Vagina (tissue), 2 donors: ENCODE results near the gene SLC8A1.

Experiments
- CTCF ChIP-seq, 3 experiments: fragments of 450-650 bp in 2 of 3; fragments of 200-600 bp in 1 of 3; sonication (generic) in 1 of 3; IDR thresholded peaks; one replicate each; pipeline ENCODE4 v1.5.1; 2017 to 2019; ENCODE audit warnings: antibody characterized with exemption in 3 of 3, mild to moderate bottlenecking in 2 of 3, moderate library complexity in 2 of 3
- POLR2A ChIP-seq, 2 donors: fragments of 450-650 bp; IDR thresholded peaks; one replicate each; pipeline ENCODE4 v1.6.1; 2017; ENCODE audit warnings: antibody characterized with exemption in 2 of 2, mild to moderate bottlenecking in 2 of 2, moderate library complexity in 2 of 2

GRCh38 chr2:40271094-40271493 lies 180.8 kb downstream of the SLC8A1 start:
- no peak for TF ChIP-seq POLR2A (IDR thresholded peaks at IDR 0.05)
- TF ChIP-seq CTCF (IDR thresholded peaks at IDR 0.05), result no peak
